Naive thymus-derived CD8-positive, alpha-beta T cell (primary cell): Measurements from ENCODE around the gene CFAP65. TPM values are rescaled to one million over a fixed set of nuclear protein-coding genes. Genes with fewer than 3 reads are reported as not detected.

Experiments
- ATAC-seq, 2 donors: fragments of 150-1000 bp; cut with Tn5 transposase in 1 of 2; sonication (Bioruptor Pico), chemical (Tn5 transposase) in 1 of 2; 1 replicate in 1 of 2; 2 replicates in 1 of 2; pipeline ENCODE4 v1.10.0; 2021; ENCODE audit warnings: mild to moderate bottlenecking in 2 of 2, moderate library complexity in 2 of 2
- POLR2A ChIA-PET: fragments of 350-600 bp; sonication (Branson Sonifier 250); formaldehyde crosslinking; loops from one replicate; lab custom pipeline; 2021; ENCODE audit warnings: antibody characterized with exemption; lab: Charles Lee
- DNase-seq, 10 donors: peaks; one replicate each; pipeline versions ENCODE4 v3.0.0 to v3.0.0-alpha.2; 2020 to 2022
- H3K27ac Mint-ChIP-seq, 10 donors: one replicate each; pipeline ENCODE4 v1.8.0; 2020 to 2022; ENCODE audit warnings: mild to moderate bottlenecking in 10 of 10, mixed read lengths in 10 of 10, moderate library complexity in 4 of 10, inconsistent platforms in 1 of 10
- H3K27me3 Mint-ChIP-seq, 5 donors: one replicate each; pipeline ENCODE4 v1.8.0; 2021 to 2022; ENCODE audit warnings: mixed read lengths in 5 of 5
- H3K36me3 Mint-ChIP-seq, 3 donors: one replicate each; pipeline ENCODE4 v1.8.0; 2020 to 2022; ENCODE audit warnings: mixed read lengths in 3 of 3, mild to moderate bottlenecking in 2 of 3, inconsistent platforms in 1 of 3
- H3K4me1 Mint-ChIP-seq, 4 donors: one replicate each; pipeline ENCODE4 v1.8.0; 2021 to 2022; ENCODE audit warnings: mixed read lengths in 4 of 4
- H3K4me3 Mint-ChIP-seq, 10 donors: one replicate each; pipeline ENCODE4 v1.8.0; 2020 to 2022; ENCODE audit warnings: mild to moderate bottlenecking in 10 of 10, mixed read lengths in 10 of 10, moderate library complexity in 6 of 10, inconsistent platforms in 1 of 10
- H3K9me3 Mint-ChIP-seq, 9 donors: one replicate each; pipeline ENCODE4 v1.8.0; 2020 to 2022; ENCODE audit warnings: mixed read lengths in 9 of 9, mild to moderate bottlenecking in 3 of 9, inconsistent platforms in 1 of 9, moderate library complexity in 1 of 9
- polyA plus RNA-seq, 3 donors: library from polyadenylated mRNA; unstranded; fragments of 300-500 nt; fragmentation: Illumina TruSeq; gene quantifications; one replicate each; pipeline ENCODE4 v1.2.3, GENCODE V29; 2021
- total RNA-seq, 8 experiments: library from RNA in 2 of 8; stranded (reverse) in 2 of 8; gene quantifications; one replicate each; pipeline ENCODE4 v1.2.3 and lab custom pipeline; 2021 to 2026

The CFAP65 gene
- total and polyA plus RNA-seq, 5 experiments from 2014 or later, result 0.23 TPM; not detected in 4

DNA sequence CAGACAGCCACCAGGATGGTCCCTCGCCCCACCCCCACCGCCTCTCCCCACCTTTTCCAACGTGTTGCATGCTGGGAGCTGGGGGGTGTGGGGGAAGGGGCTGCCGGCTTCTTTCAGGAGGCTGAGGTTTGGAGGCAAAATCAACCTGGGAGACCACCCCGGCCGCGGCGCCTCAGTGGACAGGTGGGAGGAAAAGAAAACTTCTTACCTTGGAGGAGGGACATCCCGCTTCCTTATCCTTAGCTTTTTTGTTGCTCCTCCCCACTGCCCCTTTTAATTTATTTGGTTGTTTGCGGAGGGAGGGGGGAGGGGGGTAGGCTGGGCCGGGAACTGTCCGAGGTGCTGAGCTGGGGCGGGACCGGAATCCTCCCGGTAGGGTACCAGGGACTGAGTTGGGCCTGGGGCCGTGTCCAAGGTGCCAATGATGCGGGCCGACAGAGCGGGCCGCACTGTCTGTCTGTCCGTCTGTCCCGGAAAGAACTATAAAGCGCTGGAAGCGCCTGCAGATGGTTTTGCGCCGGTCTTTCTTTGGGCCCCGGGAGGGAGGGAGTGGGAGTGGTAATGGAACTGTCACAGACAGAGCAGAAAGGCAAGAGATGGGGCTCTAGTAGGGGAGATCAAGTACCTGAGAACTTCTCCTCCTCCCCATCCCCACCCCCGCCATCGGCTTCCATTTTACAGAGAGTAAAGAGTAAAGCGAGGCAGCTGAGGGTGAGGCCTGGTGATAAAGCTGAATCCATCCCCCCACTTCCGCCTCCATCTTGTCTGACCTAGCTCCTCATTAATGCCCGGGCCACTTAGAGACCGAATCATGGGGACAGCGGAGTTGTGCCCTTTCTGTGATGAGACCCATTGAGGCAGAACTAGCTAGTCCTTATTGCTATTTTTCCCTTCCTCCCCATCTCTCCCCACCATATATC lies 79.4 kb downstream of the CFAP65 start:
- DNase-seq, result peak in 1 of 10 donors; percentile 24
- Mint-ChIP-seq H3K27ac (no peak overlapping the region), H3K4me1 (peaks cover 11 to 19% (median 15%) of the 10 kb centered on the region in 4 donors), H3K36me3 (peaks cover 0 to 11% (median 6%) of the 10 kb centered on the region in 3 donors), H3K27me3 (peaks cover 40 to 84% (median 64%) of the 10 kb centered on the region in 5 donors), H3K9me3 (peaks cover 0 to 9% (median 0%) of the 10 kb centered on the region in 9 donors), H3K4me3 (peak overlapping the region in 3 of 10 donors; percentile 38 to 59 (median 49))
- no peak for ATAC-seq
- POLR2A ChIA-PET, result no interaction called here

DNA sequence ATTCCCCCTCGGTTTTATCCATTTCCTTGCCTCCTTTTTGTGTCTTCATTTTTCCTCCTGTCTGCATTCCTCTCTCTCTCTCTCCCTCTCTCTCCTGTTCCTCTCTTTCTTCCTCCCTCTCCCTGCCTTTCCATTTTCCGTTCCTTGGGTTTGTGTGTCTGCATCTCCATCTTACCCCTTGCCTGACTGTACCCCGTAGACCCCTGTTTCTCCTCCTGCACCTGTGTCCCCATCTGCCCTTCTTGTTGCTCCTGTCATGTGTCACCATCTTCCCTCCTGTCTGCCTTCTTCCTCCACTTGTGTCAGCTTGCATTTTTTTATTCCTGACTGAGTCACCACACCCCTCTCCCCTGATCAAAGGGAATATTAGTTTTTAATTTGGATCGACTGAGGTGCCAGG lies 80.1 kb downstream of the CFAP65 start:
- DNase-seq, result no peak
- POLR2A ChIA-PET, result no interaction called here
- peaks cover 11 to 19% (median 15%) of the 10 kb centered on the region in 4 donors for H3K4me1 Mint-ChIP-seq
- H3K36me3 Mint-ChIP-seq, result peaks cover 0 to 11% (median 6%) of the 10 kb centered on the region in 3 donors
- no peak for ATAC-seq
- H3K4me3 Mint-ChIP-seq, result peak overlapping the region in 8 of 10 donors; percentile 26 to 79 (median 60)
- H3K9me3 Mint-ChIP-seq, result peaks cover 0 to 9% (median 0%) of the 10 kb centered on the region in 9 donors
- H3K27me3 Mint-ChIP-seq, result peaks cover 37 to 84% (median 65%) of the 10 kb centered on the region in 5 donors
- H3K27ac Mint-ChIP-seq, result peak overlapping the region in 4 of 10 donors; percentile 18 to 55 (median 36)

DNA sequence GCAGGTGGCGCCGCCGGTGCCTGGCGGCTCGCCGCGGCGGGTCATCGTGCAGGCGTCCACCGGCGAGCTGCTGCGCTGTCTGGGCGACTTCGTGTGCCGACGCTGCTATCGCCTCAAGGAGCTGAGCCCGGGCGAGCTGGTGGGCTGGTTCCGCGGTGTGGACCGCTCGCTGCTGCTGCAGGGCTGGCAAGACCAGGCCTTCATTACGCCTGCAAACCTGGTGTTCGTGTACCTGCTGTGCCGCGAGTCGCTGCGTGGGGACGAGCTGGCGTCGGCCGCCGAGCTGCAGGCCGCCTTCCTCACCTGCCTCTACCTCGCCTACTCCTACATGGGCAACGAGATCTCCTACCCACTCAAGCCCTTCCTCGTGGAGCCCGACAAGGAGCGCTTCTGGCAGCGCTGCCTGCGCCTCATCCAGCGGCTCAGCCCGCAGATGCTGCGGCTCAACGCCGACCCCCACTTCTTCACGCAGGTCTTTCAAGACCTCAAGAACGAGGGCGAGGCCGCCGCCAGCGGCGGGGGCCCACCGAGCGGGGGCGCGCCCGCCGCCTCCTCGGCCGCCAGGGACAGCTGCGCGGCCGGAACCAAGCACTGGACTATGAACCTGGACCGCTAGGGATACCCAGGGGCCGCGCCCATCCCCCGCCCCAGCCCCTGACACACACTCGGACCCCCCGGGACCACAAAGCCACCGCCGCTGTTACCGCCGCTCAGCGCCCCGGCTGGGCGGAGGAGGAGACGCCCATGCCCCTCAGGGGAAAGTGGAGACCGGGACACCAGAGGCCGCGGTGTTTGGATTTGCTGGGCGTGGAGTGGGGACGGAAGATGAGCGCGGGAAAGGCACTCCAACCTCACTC lies 80.8 kb downstream of the CFAP65 start:
- H3K4me3 Mint-ChIP-seq, result peak overlapping the region in 8 of 10 donors; percentile 28 to 70 (median 65)
- POLR2A ChIA-PET, result no interaction called here
- H3K36me3 Mint-ChIP-seq, result peaks cover 0 to 11% (median 6%) of the 10 kb centered on the region in 3 donors
- H3K27me3 Mint-ChIP-seq, result peaks cover 33 to 82% (median 61%) of the 10 kb centered on the region in 5 donors
- ATAC-seq (no peak), DNase-seq (no peak)
- H3K27ac Mint-ChIP-seq, result peak overlapping the region in 1 of 10 donors; percentile 55
- peaks cover 11 to 19% (median 15%) of the 10 kb centered on the region in 4 donors for H3K4me1 Mint-ChIP-seq
- peaks cover 0 to 9% (median 0%) of the 10 kb centered on the region in 9 donors for H3K9me3 Mint-ChIP-seq

DNA sequence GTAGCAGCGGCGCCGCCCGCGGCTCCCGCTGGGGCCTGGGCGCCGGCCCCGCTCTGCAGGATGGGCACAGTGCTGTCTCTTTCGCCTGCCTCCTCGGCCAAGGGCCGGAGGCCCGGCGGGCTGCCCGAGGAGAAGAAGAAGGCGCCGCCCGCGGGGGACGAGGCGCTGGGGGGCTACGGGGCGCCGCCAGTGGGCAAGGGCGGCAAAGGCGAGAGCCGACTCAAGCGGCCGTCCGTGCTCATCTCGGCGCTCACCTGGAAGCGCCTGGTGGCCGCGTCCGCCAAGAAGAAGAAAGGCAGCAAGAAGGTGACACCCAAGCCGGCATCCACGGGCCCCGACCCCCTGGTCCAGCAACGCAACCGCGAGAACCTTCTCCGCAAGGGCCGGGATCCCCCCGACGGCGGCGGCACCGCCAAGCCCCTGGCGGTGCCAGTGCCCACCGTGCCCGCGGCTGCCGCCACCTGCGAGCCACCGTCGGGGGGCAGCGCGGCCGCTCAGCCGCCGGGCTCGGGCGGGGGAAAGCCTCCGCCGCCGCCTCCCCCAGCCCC lies 81.5 kb downstream of the CFAP65 start:
- H3K27me3 Mint-ChIP-seq, result peaks cover 30 to 83% (median 57%) of the 10 kb centered on the region in 5 donors
- ATAC-seq (peak in 1 of 2 donors; percentile 9), DNase-seq (no peak)
- peak overlapping the region in 1 of 10 donors; percentile 58 for H3K4me3 Mint-ChIP-seq
- peaks cover 0 to 9% (median 0%) of the 10 kb centered on the region in 9 donors for H3K9me3 Mint-ChIP-seq
- POLR2A ChIA-PET, result no interaction called here
- H3K4me1 Mint-ChIP-seq, result peaks cover 11 to 19% (median 15%) of the 10 kb centered on the region in 4 donors
- H3K36me3 Mint-ChIP-seq, result peaks cover 0 to 11% (median 6%) of the 10 kb centered on the region in 3 donors
- H3K27ac Mint-ChIP-seq, result no peak overlapping the region

DNA sequence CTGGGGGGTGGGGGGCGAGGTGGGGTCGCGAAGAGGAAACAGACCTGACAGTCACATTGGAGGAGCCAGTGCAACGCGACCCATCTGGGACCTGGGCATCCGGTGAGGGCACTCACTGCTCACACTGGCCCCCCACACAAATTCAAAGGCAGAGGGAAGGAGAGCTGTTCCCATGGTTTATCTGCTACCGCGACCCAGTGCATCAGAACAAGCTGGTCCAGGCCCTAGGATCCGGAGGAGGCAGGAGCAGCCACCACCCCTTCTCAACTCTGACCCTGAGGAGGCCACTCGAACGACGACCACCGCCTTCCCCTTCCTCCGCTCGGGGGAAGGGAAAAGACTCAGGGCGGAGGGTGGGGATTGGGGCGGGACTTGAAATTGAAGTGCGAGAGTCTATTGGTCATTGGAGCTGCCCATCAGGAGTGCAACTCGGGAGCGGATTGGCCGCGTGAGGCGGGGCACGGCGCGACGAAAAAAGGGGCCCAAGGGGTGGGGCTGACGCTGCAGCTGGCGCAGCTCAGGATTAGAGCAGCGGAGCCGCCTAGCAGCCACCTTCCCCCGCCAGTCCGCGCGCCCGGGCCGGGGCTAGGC lies 82.1 kb downstream of the CFAP65 start, which contains the start of gene CDK5R2:
TSS of gene CDK5R2 (plus strand) at position 526 of the 591 bp plus-strand sequence. CDS start 155 bp downstream, outside the sequence.
- ATAC-seq (peak; percentile 87 to 90), DNase-seq (peak; percentile 31 to 79 (median 52))
- Mint-ChIP-seq H3K36me3 (peaks cover 0 to 11% (median 6%) of the 10 kb centered on the region in 3 donors), H3K4me3 (peak within 1 kb of the TSS; percentile 44 to 82 (median 70)), H3K27ac (peak within 1 kb of the TSS in 1 of 10 donors; percentile 32), H3K9me3 (peaks cover 0 to 9% (median 0%) of the 10 kb centered on the region in 9 donors), H3K27me3 (peaks cover 32 to 83% (median 59%) of the 10 kb centered on the region in 5 donors), H3K4me1 (peaks cover 11 to 19% (median 15%) of the 10 kb centered on the region in 4 donors)
- POLR2A ChIA-PET, result no interaction called here

DNA sequence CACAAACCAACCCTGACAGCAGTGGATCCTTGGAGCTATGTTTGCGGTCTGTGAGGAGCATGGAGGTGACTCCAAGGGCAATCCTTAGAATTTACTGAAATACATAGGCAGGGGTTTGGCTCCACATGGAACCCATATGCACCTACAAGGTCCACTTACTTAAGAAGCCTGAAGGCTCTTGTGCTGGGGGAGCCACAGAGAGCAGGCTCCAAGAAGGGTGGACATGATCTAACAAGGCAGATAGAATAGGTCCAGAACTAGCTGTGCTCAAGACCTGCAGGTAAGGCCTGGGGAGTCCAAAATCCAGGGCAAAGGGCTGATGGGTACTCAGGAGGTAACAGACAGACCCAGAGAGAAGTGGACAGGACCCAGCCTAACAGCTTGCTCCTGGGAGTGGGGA lies 83.0 kb downstream of the CFAP65 start:
- H3K4me1 Mint-ChIP-seq, result peaks cover 9 to 18% (median 15%) of the 10 kb centered on the region in 4 donors
- no peak for ATAC-seq
- peak overlapping the region in 1 of 10 donors; percentile 37 for H3K27ac Mint-ChIP-seq
- H3K36me3 Mint-ChIP-seq, result peaks cover 0 to 11% (median 0%) of the 10 kb centered on the region in 3 donors
- no peak for DNase-seq
- H3K4me3 Mint-ChIP-seq, result peak overlapping the region in 7 of 10 donors; percentile 26 to 58 (median 39)
- peaks cover 26 to 80% (median 54%) of the 10 kb centered on the region in 5 donors for H3K27me3 Mint-ChIP-seq
- POLR2A ChIA-PET, result no interaction called here
- H3K9me3 Mint-ChIP-seq, result peaks cover 0 to 3% (median 0%) of the 10 kb centered on the region in 9 donors

DNA sequence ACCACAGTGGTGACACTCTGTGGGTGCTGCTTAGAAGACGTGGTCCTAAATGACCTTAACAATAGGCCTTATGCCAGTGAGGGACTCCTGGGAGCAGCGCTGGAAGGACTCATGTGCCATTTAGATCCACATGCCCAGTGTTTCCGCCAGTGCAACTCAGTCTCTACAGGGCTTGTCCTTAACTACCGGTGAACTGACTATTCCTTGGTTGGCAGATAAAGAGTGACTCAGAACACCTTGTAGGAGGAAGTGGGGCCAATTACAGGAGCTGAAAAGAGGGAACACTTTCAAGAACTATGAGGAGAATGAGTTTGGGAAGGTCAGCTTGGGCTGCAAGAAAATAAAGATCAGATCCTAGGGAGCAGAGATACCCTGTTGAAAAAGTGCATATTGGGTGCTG lies 83.6 kb downstream of the CFAP65 start:
- H3K27ac Mint-ChIP-seq, result no peak overlapping the region
- peak overlapping the region in 2 of 10 donors; percentile 0 to 19 for H3K4me3 Mint-ChIP-seq
- peaks cover 30 to 80% (median 52%) of the 10 kb centered on the region in 5 donors for H3K27me3 Mint-ChIP-seq
- H3K4me1 Mint-ChIP-seq, result peaks cover 8 to 18% (median 15%) of the 10 kb centered on the region in 4 donors
- DNase-seq (no peak), ATAC-seq (no peak)
- H3K36me3 Mint-ChIP-seq, result peaks cover 0 to 10% (median 0%) of the 10 kb centered on the region in 3 donors
- POLR2A ChIA-PET, result no interaction called here
- peaks cover 0 to 3% (median 0%) of the 10 kb centered on the region in 9 donors for H3K9me3 Mint-ChIP-seq

DNA sequence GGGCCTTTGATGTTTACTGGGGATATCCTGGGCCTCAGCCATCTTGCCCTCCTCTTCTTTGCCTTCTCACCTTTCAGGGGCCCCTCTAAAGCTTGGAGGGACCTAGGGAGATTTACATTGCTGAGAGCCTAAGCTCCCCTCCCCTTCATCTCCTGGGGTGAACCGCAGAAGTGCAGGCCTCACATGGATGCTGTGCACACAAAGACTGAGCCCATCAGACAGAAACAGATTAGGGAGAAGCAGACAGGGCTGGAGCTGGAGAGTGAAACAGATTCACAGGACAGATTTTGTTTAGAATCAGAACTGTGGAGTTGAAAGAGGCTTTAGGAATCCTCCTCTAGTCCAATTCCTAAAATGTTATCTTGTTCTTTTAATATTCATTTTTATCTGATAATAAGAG lies 85.3 kb downstream of the CFAP65 start:
- peaks cover 5 to 13% (median 10%) of the 10 kb centered on the region in 4 donors for H3K4me1 Mint-ChIP-seq
- peaks cover 0 to 1% (median 0%) of the 10 kb centered on the region in 9 donors for H3K9me3 Mint-ChIP-seq
- H3K36me3 Mint-ChIP-seq, result peaks cover 0 to 3% (median 0%) of the 10 kb centered on the region in 3 donors
- DNase-seq (no peak), ATAC-seq (no peak)
- POLR2A ChIA-PET, result interaction anchor here (0.6 kb wide), 1 partner anchor 10 kb away, joined by 3 read pairs; no protein-coding TSS in a partner anchor
- H3K27me3 Mint-ChIP-seq, result peaks cover 30 to 73% (median 49%) of the 10 kb centered on the region in 5 donors
- no peak overlapping the region for H3K4me3 Mint-ChIP-seq
- H3K27ac Mint-ChIP-seq, result peak overlapping the region in 1 of 10 donors; percentile 61

DNA sequence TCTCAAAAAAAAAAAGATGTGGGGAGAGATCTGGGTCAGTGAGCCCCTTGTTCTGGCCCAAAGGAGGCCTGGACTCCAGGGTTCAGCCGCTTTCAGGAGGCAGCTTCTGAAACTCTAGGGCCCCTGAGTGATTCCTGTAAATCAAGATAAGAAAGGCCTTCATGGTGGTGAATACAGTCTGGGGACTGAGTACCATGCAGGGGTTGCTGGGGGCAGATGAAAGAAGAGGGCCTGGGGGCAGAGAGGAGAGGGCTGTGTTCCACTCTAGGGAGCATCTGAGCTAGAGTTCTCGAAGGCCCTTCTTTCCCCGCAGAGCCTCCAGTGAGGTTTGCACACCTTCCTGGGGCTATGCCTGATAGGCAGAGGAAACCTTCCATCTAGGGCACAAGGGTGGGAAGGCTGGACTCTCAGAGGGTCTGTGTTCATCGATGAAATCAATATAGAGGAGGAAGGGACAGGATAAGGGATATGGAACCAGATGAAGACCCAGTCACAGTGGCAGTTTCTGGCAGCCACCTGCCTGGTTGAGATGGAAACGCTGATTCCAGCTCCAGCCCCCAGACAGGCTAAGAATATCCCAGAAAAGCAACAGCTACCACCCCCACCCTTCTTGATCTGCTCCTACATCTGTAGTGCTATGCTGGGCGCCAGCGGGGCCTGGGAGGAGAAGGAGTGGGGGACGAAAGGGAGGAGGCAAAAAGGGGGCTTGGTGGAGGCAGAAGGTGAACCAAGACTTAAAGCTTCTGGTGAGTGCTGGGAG lies 86.6 kb downstream of the CFAP65 start:
- Mint-ChIP-seq H3K9me3 (peaks cover 0 to 3% (median 0%) of the 10 kb centered on the region in 9 donors), H3K4me3 (no peak overlapping the region), H3K27ac (no peak overlapping the region), H3K27me3 (peaks cover 32 to 76% (median 50%) of the 10 kb centered on the region in 5 donors), H3K4me1 (peaks cover 3 to 8% (median 5%) of the 10 kb centered on the region in 4 donors), H3K36me3 (peaks cover 0 to 2% (median 0%) of the 10 kb centered on the region in 3 donors)
- POLR2A ChIA-PET, result no interaction called here
- ATAC-seq (no peak), DNase-seq (no peak)

DNA sequence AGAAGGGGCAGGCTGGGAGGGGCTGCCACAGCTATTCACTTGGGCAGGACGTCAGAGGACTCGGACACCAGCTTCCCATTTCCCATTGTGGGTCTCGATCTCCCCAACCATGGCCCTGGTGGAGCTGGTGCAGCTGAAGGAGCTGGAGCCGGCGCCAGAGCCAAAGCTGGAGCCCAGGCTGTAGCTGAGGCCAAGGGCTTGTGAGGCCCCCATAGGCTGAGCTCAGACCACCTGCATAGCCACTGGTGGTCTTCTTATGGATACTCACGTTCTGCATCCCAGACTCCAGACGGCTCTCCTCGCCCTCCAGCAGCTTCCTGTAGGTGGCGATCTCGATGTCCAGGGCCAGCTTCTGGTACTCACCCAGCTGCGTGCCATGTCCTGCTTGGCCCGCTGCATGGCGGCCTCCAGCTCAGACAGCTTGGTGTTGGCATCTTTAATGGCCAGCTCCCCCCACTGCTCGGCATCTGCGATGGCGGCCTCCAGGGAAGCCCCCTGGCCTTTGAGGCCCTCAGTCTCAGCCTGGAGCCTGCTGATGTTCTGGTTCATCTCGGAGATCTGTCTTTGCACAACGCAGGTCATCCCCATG lies 87.9 kb downstream of the CFAP65 start:
- no peaks in the 10 kb centered on the region for H3K36me3 Mint-ChIP-seq
- DNase-seq (no peak), ATAC-seq (no peak)
- peaks cover 0 to 4% (median 0%) of the 10 kb centered on the region in 4 donors for H3K4me1 Mint-ChIP-seq
- no peak overlapping the region for H3K4me3 Mint-ChIP-seq
- no peak overlapping the region for H3K27ac Mint-ChIP-seq
- peaks cover 0 to 3% (median 0%) of the 10 kb centered on the region in 9 donors for H3K9me3 Mint-ChIP-seq
- H3K27me3 Mint-ChIP-seq, result peaks cover 25 to 67% (median 42%) of the 10 kb centered on the region in 5 donors
- POLR2A ChIA-PET, result no interaction called here
